ENCODE measurements around the gene RFPL4AL1. TPM values are rescaled to one million over a fixed set of nuclear protein-coding genes. Genes with fewer than 3 reads are reported as not detected.

The RFPL4AL1 gene
- total and polyA plus RNA-seq, 10 of the 15 experiments (the other 5 are each of a cell fraction or from before 2014, with no cell fraction given) = not detected

DNA sequence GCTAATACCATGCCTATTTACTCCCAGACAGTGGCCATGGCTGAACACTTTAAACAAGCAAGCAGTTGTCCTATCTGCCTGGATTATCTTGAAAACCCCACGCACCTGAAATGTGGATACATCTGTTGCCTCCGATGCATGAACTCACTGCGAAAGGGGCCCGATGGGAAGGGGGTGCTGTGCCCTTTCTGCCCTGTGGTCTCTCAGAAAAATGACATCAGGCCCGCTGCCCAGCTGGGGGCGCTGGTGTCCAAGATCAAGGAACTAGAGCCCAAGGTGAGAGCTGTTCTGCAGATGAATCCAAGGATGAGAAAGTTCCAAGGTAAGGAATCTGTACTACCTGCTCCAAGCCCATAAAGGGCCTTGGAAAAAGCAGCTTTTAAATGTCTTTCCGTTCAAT, 8.6 kb downstream of the RFPL4AL1 start:
- FAIRE-seq (no peak), DNase-seq (ENCODE audit: low read depth, low spot score) (no peak), ATAC-seq (no peak)
- Histone ChIP-seq H3K79me2 (ENCODE audit: control insufficient read depth, insufficient read depth, low read length) (no peaks in the 10 kb centered on the region), H3K9ac (ENCODE audit: control insufficient read depth, insufficient read depth, low read length) (no peak overlapping the region), H4K20me1 (ENCODE audit: control insufficient read depth, insufficient read depth) (no peaks in the 10 kb centered on the region), H3K9me3 (replicated peaks; ENCODE audit: control insufficient read depth, insufficient read depth, low read length) (no peaks in the 10 kb centered on the region; the same call in 2 of the 3 replicates), H2AFZ (ENCODE audit: control insufficient read depth, low read depth, low read length) (no peak overlapping the region), H3K36me3 (ENCODE audit: control insufficient read depth in 2 of 2, insufficient read depth in 2 of 2, low read length in 1 of 2) (no peaks in the 10 kb centered on the region), H3K4me2 (ENCODE audit: control insufficient read depth, insufficient read depth) (no peak overlapping the region), H3K27ac (ENCODE audit: control insufficient read depth, insufficient read depth) (no peak overlapping the region), H3K4me3 (no peak overlapping the region), H3K27me3 (replicated peaks in 1 of 2; ENCODE audit: control insufficient read depth in 2 of 2, insufficient read depth in 2 of 2, low read length in 1 of 2) (no peaks in the 10 kb centered on the region), H3K4me1 (ENCODE audit: control insufficient read depth, insufficient read depth, low read length) (no peaks in the 10 kb centered on the region)
- POLR2A ChIA-PET = no interaction called here
- RAD21 ChIA-PET (ENCODE audit: unreplicated experiment) = interaction anchor here (1.2 kb wide), 2 partner anchors 32 to 289 kb away, joined by 3 read pairs; no protein-coding TSS in a partner anchor
- CTCF ChIA-PET = interaction anchor here (1.0 kb wide), 1 partner anchor 556 kb away, joined by 3 read pairs; no protein-coding TSS in a partner anchor
- WGBS (ENCODE audit: insufficient coverage, insufficient replicate concordance, low lambda C conversion rate, missing lambda C conversion rate) = 5% methylated on average over 7 of the region's 7 CpGs
- intact Hi-C loops (cut with micrococcal nuclease; ENCODE audit: unreplicated experiment) = no loop called here
- in situ Hi-C loops (cut with MboI) = no loop called here
- TF ChIP-seq, protein P1, sequence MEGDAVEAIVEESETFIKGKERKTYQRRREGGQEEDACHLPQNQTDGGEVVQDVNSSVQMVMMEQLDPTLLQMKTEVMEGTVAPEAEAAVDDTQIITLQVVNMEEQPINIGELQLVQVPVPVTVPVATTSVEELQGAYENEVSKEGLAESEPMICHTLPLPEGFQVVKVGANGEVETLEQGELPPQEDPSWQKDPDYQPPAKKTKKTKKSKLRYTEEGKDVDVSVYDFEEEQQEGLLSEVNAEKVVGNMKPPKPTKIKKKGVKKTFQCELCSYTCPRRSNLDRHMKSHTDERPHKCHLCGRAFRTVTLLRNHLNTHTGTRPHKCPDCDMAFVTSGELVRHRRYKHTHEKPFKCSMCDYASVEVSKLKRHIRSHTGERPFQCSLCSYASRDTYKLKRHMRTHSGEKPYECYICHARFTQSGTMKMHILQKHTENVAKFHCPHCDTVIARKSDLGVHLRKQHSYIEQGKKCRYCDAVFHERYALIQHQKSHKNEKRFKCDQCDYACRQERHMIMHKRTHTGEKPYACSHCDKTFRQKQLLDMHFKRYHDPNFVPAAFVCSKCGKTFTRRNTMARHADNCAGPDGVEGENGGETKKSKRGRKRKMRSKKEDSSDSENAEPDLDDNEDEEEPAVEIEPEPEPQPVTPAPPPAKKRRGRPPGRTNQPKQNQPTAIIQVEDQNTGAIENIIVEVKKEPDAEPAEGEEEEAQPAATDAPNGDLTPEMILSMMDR (IDR thresholded peaks at IDR 0.05 in 2 of 3, conservative IDR thresholded peaks at IDR 0.05 in 1 of 3; ENCODE audit: control insufficient read depth in 2 of 3, extremely low read depth in 1 of 3, insufficient read depth in 1 of 3, low read depth in 3 of 3, low read length in 3 of 3) = peak; percentile 24 to 43 (median 38); a peak in 5 of 6 replicates
- TF ChIP-seq RAD21 (IDR thresholded peaks at IDR 0.05; ENCODE audit: insufficient read depth, low read depth, low read length) = peak; percentile 22; the same call in 1 of the 2 replicates
- no peak for TF ChIP-seq SREBF1 (IDR thresholded peaks at IDR 0.05; ENCODE audit: low read length)
- SMC1A ChIA-PET (ENCODE audit: uncharacterized antibody, unreplicated experiment) = no interaction called here
- no TSS peak for BruUV-seq (replicated peaks)

DNA sequence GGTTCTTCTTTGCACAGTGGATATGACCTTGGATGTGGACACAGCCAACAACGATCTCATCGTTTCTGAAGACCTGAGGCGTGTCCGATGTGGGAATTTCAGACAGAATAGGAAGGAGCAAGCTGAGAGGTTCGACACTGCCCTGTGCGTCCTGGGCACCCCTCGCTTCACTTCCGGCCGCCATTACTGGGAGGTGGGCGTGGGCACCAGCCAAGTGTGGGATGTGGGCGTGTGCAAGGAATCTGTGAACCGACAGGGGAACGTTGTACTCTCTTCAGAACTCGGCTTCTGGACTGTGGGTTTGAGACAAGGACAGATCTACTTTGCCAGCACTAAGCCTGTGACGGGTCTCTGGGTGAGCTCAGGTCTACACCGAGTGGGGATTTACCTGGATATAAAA, 9.4 kb downstream of the RFPL4AL1 start:
- Histone ChIP-seq H3K79me2 (ENCODE audit: control insufficient read depth, insufficient read depth, low read length) (no peaks in the 10 kb centered on the region), H3K4me2 (ENCODE audit: control insufficient read depth, insufficient read depth) (no peak overlapping the region), H3K27me3 (replicated peaks in 1 of 2; ENCODE audit: control insufficient read depth in 2 of 2, insufficient read depth in 2 of 2, low read length in 1 of 2) (no peaks in the 10 kb centered on the region), H3K9me3 (replicated peaks; ENCODE audit: control insufficient read depth, insufficient read depth, low read length) (no peaks in the 10 kb centered on the region; the same call in 2 of the 3 replicates), H2AFZ (ENCODE audit: control insufficient read depth, low read depth, low read length) (no peak overlapping the region), H4K20me1 (ENCODE audit: control insufficient read depth, insufficient read depth) (no peaks in the 10 kb centered on the region), H3K4me3 (no peak overlapping the region), H3K36me3 (ENCODE audit: control insufficient read depth in 2 of 2, insufficient read depth in 2 of 2, low read length in 1 of 2) (no peaks in the 10 kb centered on the region), H3K27ac (ENCODE audit: control insufficient read depth, insufficient read depth) (no peak overlapping the region), H3K4me1 (ENCODE audit: control insufficient read depth, insufficient read depth, low read length) (no peaks in the 10 kb centered on the region), H3K9ac (ENCODE audit: control insufficient read depth, insufficient read depth, low read length) (no peak overlapping the region)
- FAIRE-seq (no peak), ATAC-seq (no peak), DNase-seq (ENCODE audit: low read depth, low spot score) (no peak)
- ChIA-PET POLR2A (no interaction called here), CTCF (no interaction called here), SMC1A (ENCODE audit: uncharacterized antibody, unreplicated experiment) (no interaction called here), RAD21 (ENCODE audit: unreplicated experiment) (interaction anchor here (1.2 kb wide), 2 partner anchors 31 to 288 kb away, joined by 3 read pairs; no protein-coding TSS in a partner anchor)
- 63% methylated on average over 16 of the region's 16 CpGs for WGBS (ENCODE audit: insufficient coverage, insufficient replicate concordance, low lambda C conversion rate, missing lambda C conversion rate)
- in situ Hi-C loops (cut with MboI) = no loop called here
- intact Hi-C loops (cut with micrococcal nuclease; ENCODE audit: unreplicated experiment) = no loop called here
- BruUV-seq (replicated peaks) = no TSS peak
- TF ChIP-seq, protein P2, sequence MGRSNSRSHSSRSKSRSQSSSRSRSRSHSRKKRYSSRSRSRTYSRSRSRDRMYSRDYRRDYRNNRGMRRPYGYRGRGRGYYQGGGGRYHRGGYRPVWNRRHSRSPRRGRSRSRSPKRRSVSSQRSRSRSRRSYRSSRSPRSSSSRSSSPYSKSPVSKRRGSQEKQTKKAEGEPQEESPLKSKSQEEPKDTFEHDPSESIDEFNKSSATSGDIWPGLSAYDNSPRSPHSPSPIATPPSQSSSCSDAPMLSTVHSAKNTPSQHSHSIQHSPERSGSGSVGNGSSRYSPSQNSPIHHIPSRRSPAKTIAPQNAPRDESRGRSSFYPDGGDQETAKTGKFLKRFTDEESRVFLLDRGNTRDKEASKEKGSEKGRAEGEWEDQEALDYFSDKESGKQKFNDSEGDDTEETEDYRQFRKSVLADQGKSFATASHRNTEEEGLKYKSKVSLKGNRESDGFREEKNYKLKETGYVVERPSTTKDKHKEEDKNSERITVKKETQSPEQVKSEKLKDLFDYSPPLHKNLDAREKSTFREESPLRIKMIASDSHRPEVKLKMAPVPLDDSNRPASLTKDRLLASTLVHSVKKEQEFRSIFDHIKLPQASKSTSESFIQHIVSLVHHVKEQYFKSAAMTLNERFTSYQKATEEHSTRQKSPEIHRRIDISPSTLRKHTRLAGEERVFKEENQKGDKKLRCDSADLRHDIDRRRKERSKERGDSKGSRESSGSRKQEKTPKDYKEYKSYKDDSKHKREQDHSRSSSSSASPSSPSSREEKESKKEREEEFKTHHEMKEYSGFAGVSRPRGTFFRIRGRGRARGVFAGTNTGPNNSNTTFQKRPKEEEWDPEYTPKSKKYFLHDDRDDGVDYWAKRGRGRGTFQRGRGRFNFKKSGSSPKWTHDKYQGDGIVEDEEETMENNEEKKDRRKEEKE (IDR thresholded peaks at IDR 0.05) = no peak
- TF ChIP-seq NR2F1 (conservative IDR thresholded peaks at IDR 0.05) (no peak), FOXK2 (IDR thresholded peaks at IDR 0.05) (no peak), CHD2 (IDR thresholded peaks at IDR 0.05; ENCODE audit: borderline replicate concordance, low read depth, low read length) (no peak), EP300 (IDR thresholded peaks at IDR 0.05; ENCODE audit: borderline replicate concordance in 1 of 2, control insufficient read depth in 1 of 2, low read depth in 2 of 2, low read length in 2 of 2) (no peak), TCF3 (IDR thresholded peaks at IDR 0.05; ENCODE audit: borderline replicate concordance, insufficient read depth, low read depth, low read length) (no peak), EED (IDR thresholded peaks at IDR 0.05; ENCODE audit: low read depth) (no peak)
- TF ChIP-seq, protein P3, sequence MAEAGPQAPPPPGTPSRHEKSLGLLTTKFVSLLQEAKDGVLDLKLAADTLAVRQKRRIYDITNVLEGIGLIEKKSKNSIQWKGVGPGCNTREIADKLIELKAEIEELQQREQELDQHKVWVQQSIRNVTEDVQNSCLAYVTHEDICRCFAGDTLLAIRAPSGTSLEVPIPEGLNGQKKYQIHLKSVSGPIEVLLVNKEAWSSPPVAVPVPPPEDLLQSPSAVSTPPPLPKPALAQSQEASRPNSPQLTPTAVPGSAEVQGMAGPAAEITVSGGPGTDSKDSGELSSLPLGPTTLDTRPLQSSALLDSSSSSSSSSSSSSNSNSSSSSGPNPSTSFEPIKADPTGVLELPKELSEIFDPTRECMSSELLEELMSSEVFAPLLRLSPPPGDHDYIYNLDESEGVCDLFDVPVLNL (IDR thresholded peaks at IDR 0.05; ENCODE audit: low read depth, low read length) = no peak

Data from GM12878 (cell line).